KMS-11 (cell line): ENCODE measurements around the gene KAZALD1.

Experiments used
- H2AFZ ChIP-seq: fragments of 200-600 bp; sonication (generic); 2 replicates; pipeline ENCODE4 v1.6.1; 2016; ENCODE audit warnings: antibody characterized with exemption, mixed run types, low read depth
- H3K27ac ChIP-seq: fragments of 200-600 bp; sonication (generic); 2 replicates; pipeline ENCODE4 v1.6.1; 2016; ENCODE audit warnings: mild to moderate bottlenecking, mixed run types
- H3K27me3 ChIP-seq: fragments of 200-600 bp; sonication (generic); 2 replicates; pipeline ENCODE4 v1.6.1; 2017; ENCODE audit warnings: mild to moderate bottlenecking, low read depth, mixed run types, moderate library complexity; ENCODE audit not compliant: insufficient read depth
- H3K36me3 ChIP-seq: fragments of 200-600 bp; sonication (generic); 2 replicates; pipeline ENCODE4 v1.6.1; 2017; ENCODE audit warnings: mild to moderate bottlenecking, mixed run types; ENCODE audit not compliant: insufficient read depth
- H3K4me1 ChIP-seq: fragments of 200-600 bp; sonication (generic); 2 replicates; pipeline ENCODE4 v1.6.1; 2016; ENCODE audit warnings: mild to moderate bottlenecking, low read depth, mixed run types; ENCODE audit not compliant: poor library complexity, severe bottlenecking
- H3K4me2 ChIP-seq: fragments of 200-600 bp; sonication (generic); 2 replicates; pipeline ENCODE4 v1.7.0; 2016; ENCODE audit warnings: mild to moderate bottlenecking, mixed run types
- H3K4me3 ChIP-seq: fragments of 200-600 bp; sonication (generic); IDR thresholded peaks from 2 replicates; pipeline ENCODE4 v1.6.1; 2017; ENCODE audit warnings: low read depth, low read length, mixed read lengths; ENCODE audit not compliant: insufficient read depth
- H3K79me2 ChIP-seq: fragments of 200-600 bp; sonication (generic); 2 replicates; pipeline ENCODE4 v1.6.1; 2016; ENCODE audit warnings: low read depth, mixed run types; ENCODE audit not compliant: insufficient read depth
- H3K9ac ChIP-seq: fragments of 200-600 bp; sonication (generic); 2 replicates; pipeline ENCODE4 v1.6.1; 2016; ENCODE audit warnings: mild to moderate bottlenecking, mixed run types
- H4K20me1 ChIP-seq: fragments of 200-600 bp; sonication (generic); 2 replicates; pipeline ENCODE4 v1.6.1; 2016; ENCODE audit warnings: mild to moderate bottlenecking, mixed run types; ENCODE audit not compliant: insufficient read depth
- CTCF ChIP-seq: fragments of 200-600 bp; sonication (generic); conservative IDR thresholded peaks from 2 replicates; pipeline ENCODE4 v1.6.1; 2017; ENCODE audit warnings: low read depth, mild to moderate bottlenecking, antibody characterized with exemption, low read length, moderate library complexity, mixed read lengths

The KAZALD1 gene

GRCh38 chr10:101036726-101037125 lies 25.1 kb upstream of the KAZALD1 start:
- Histone ChIP-seq H3K79me2 (no peaks in the 10 kb centered on the region), H3K27me3 (peaks cover 2% of the 10 kb centered on the region; the same call in 1 of the 2 replicates), H3K36me3 (no peaks in the 10 kb centered on the region), H2AFZ (no peak overlapping the region), H4K20me1 (no peaks in the 10 kb centered on the region), H3K4me1 (peaks cover 7% of the 10 kb centered on the region), H3K27ac (no peak overlapping the region), H3K4me3 (no peak overlapping the region), H3K9ac (no peak overlapping the region), H3K4me2 (no peak overlapping the region)
- TF ChIP-seq CTCF = no peak

- no peak overlapping the region for H3K27ac ChIP-seq
- H3K4me3 ChIP-seq = no peak overlapping the region
- H4K20me1 ChIP-seq = no peaks in the 10 kb centered on the region
- H3K9ac ChIP-seq = no peak overlapping the region
- H3K4me1 ChIP-seq = peaks cover 21% of the 10 kb centered on the region
- no peak overlapping the region for H2AFZ ChIP-seq
- no peak for TF ChIP-seq CTCF
- no peak overlapping the region for H3K4me2 ChIP-seq
- peaks cover 2% of the 10 kb centered on the region; the same call in 1 of the 2 replicates for H3K27me3 ChIP-seq
- no peaks in the 10 kb centered on the region for H3K36me3 ChIP-seq
- H3K79me2 ChIP-seq = no peaks in the 10 kb centered on the region
Observed at GRCh38 chr10:101038484-101038883, 23.3 kb upstream of the KAZALD1 start.

- Histone ChIP-seq H3K79me2 (no peaks in the 10 kb centered on the region), H3K36me3 (no peaks in the 10 kb centered on the region), H3K4me3 (no peak overlapping the region), H3K27ac (no peak overlapping the region), H3K27me3 (peaks cover 2% of the 10 kb centered on the region; the same call in 1 of the 2 replicates), H3K4me1 (peaks cover 23% of the 10 kb centered on the region), H3K9ac (no peak overlapping the region), H4K20me1 (no peaks in the 10 kb centered on the region), H2AFZ (no peak overlapping the region), H3K4me2 (no peak overlapping the region)
- no peak for TF ChIP-seq CTCF
Observed at GRCh38 chr10:101040061-101040460, 21.7 kb upstream of the KAZALD1 start.

GRCh38 chr10:101040851-101041250 lies 20.9 kb upstream of the KAZALD1 start:
- Histone ChIP-seq H3K9ac (no peak overlapping the region), H3K4me3 (no peak overlapping the region), H3K27me3 (no peaks in the 10 kb centered on the region; the same call in 1 of the 2 replicates), H3K27ac (no peak overlapping the region), H3K79me2 (no peaks in the 10 kb centered on the region), H3K4me2 (no peak overlapping the region), H3K4me1 (peaks cover 23% of the 10 kb centered on the region), H4K20me1 (no peaks in the 10 kb centered on the region), H3K36me3 (no peaks in the 10 kb centered on the region), H2AFZ (no peak overlapping the region)
- no peak for TF ChIP-seq CTCF
